ENCODE measurements around the gene CEP20.

Gene CEP20

DNA sequence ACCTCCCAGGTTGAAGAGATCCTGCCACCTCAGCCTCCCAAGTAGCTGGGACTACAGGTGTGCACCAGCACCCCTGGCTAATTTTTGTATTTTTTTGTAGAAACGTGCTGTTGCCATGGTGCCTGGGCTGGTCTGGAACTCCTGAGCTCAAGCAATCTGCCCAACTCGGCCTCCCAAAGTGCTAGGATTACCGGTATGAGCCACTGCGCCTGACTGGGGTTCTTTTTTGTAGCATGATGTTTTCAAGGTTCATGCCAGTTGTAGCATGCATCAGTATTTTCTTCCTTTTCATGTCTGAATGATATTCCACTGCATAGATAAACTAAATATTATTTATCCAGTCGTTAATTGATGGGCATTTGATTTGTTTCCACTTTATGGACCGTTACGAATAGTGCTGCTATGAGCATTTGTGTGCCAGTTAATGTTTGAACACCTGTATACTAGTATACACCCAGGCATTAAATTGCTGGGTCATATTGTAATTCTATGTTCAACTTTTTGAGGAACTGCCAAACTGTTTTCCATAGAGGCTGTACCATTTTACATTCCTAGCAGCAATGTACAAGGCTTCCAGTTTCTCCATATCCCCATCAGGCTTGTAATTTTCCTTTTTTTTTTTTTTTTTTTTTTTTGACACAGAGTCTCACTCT is 24.8 kb upstream of the CEP20 start:
- Histone ChIP-seq H3K27ac (no peak overlapping the region), H3K9me3 (ENCODE audit: severe bottlenecking) (no peaks in the 10 kb centered on the region), H3K4me3 (ENCODE audit: low read depth, low read length) (no peak overlapping the region), H3K27me3 (ENCODE audit: insufficient read depth, low read depth, severe bottlenecking) (no peaks in the 10 kb centered on the region), H3K36me3 (no peaks in the 10 kb centered on the region)
- no peak for DNase-seq
- TF ChIP-seq, protein P1, sequence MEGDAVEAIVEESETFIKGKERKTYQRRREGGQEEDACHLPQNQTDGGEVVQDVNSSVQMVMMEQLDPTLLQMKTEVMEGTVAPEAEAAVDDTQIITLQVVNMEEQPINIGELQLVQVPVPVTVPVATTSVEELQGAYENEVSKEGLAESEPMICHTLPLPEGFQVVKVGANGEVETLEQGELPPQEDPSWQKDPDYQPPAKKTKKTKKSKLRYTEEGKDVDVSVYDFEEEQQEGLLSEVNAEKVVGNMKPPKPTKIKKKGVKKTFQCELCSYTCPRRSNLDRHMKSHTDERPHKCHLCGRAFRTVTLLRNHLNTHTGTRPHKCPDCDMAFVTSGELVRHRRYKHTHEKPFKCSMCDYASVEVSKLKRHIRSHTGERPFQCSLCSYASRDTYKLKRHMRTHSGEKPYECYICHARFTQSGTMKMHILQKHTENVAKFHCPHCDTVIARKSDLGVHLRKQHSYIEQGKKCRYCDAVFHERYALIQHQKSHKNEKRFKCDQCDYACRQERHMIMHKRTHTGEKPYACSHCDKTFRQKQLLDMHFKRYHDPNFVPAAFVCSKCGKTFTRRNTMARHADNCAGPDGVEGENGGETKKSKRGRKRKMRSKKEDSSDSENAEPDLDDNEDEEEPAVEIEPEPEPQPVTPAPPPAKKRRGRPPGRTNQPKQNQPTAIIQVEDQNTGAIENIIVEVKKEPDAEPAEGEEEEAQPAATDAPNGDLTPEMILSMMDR (IDR thresholded peaks at IDR 0.05; ENCODE audit: low read depth, low read length): no peak

DNA sequence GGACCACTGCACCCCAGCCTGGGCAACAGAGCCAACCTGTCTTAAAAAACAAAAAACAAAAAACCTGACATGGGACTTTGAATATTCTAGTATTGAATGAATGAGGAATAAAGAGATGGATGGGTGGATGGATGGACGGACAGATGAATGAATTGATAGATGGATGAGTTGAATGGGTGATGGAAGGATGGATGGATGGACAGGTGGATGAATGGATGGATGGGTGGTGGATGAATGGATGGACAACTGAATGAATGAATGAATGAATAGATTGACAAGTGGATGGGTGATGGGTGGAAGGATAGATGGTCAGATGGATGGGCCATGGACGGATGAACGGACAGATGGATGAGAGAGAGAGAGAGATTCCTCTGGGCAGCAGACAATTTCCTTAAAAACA is 22.8 kb upstream of the CEP20 start:
- Histone ChIP-seq H3K27ac (no peak overlapping the region), H3K4me3 (ENCODE audit: low read depth, low read length) (no peak overlapping the region), H3K36me3 (no peaks in the 10 kb centered on the region), H3K27me3 (ENCODE audit: insufficient read depth, low read depth, severe bottlenecking) (no peaks in the 10 kb centered on the region), H3K9me3 (ENCODE audit: severe bottlenecking) (no peaks in the 10 kb centered on the region)
- TF ChIP-seq, protein P1 (IDR thresholded peaks at IDR 0.05; ENCODE audit: low read depth, low read length): no peak
- DNase-seq: no peak

DNA sequence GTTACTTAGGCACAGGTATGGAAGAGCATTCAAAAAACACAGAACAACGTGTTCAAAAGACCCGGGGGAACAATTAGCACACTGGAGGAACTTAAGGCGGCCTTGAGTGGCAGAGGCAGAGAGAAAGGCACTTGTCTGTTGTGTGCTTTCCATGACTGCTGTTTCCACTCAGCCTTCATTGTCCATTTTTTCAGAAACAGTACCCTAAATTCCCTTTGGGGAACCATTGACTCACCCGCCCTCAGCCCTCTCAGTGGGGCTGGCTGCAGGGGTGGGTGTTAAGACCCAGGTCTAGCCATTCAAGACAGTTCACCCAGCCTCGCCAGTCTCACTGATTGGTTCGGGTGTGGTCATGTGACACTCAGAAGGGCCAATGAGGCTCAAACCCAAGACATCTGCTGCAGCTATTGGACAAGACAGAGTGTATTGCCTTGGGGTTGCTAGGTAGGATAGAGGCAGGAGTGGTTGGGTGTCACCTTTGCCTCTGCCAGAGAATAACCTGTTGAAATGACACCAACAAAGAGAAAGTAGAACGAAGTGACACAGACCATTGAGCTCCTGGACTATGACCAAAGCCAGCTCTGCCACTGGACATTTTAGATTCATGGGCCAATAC is 19.6 kb upstream of the CEP20 start:
- TF ChIP-seq, protein P1 (IDR thresholded peaks at IDR 0.05; ENCODE audit: low read depth, low read length): no peak
- H3K4me3 ChIP-seq (ENCODE audit: low read depth, low read length): no peak overlapping the region
- peak; percentile 60 for DNase-seq
- H3K36me3 ChIP-seq: no peaks in the 10 kb centered on the region
- H3K27ac ChIP-seq: no peak overlapping the region
- no peaks in the 10 kb centered on the region for H3K27me3 ChIP-seq (ENCODE audit: insufficient read depth, low read depth, severe bottlenecking)
- H3K9me3 ChIP-seq (ENCODE audit: severe bottlenecking): no peaks in the 10 kb centered on the region

DNA sequence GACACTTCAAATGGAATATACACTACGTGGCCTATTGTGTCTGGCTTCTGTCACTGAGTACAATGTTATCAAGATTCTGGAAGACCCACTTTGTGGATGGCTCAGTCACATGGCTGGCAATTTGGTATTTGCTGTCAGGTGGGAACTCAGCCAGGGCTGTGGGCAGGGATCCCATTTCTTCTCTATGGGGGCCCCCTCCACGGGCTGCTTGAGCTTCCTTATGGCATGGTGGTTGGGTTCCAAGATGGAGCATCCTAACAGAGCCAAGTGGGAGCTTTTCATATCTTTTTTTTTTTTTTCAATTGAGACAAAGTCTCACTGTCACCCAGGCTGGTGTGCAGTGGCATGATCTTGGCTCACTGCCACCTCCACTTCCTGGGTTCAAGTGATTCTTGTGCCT is 18.0 kb upstream of the CEP20 start:
- TF ChIP-seq, protein P1 (IDR thresholded peaks at IDR 0.05; ENCODE audit: low read depth, low read length): no peak
- Histone ChIP-seq H3K4me3 (ENCODE audit: low read depth, low read length) (no peak overlapping the region), H3K27ac (no peak overlapping the region), H3K9me3 (ENCODE audit: severe bottlenecking) (no peaks in the 10 kb centered on the region), H3K36me3 (no peaks in the 10 kb centered on the region), H3K27me3 (ENCODE audit: insufficient read depth, low read depth, severe bottlenecking) (no peaks in the 10 kb centered on the region)
- no peak for DNase-seq

DNA sequence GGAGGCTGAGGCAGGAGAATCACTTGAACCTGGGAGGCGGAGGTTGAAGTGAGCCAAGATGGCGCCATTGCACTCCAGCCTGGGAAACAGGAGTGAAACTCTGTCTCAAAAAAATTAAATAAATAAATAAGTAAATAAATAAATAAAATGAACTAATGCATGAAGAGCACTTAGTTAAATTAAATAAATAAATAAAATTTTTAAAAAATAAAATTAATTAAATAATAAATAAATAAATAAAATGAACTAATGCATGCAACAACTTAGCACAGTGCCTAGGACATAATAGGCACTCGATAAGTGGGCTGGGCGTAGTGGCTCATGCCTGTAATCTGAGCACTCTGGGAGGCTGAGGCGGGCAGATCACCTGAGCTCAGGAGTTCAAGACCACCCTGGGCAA is 15.6 kb upstream of the CEP20 start:
- no peaks in the 10 kb centered on the region for H3K27me3 ChIP-seq (ENCODE audit: insufficient read depth, low read depth, severe bottlenecking)
- no peaks in the 10 kb centered on the region for H3K9me3 ChIP-seq (ENCODE audit: severe bottlenecking)
- no peak for DNase-seq
- H3K27ac ChIP-seq: no peak overlapping the region
- H3K36me3 ChIP-seq: no peaks in the 10 kb centered on the region
- no peak overlapping the region for H3K4me3 ChIP-seq (ENCODE audit: low read depth, low read length)
- TF ChIP-seq, protein P1 (IDR thresholded peaks at IDR 0.05; ENCODE audit: low read depth, low read length): no peak
